Activated naive CD8-positive, alpha-beta T cell treated with anti-CD3 and anti-CD28 coated beads, Interleukin-2, amount 50 U/mL, for 16 hours (primary cell): ENCODE measurements around the gene RHOA.

ENCODE experiments used
- DNase-seq: peaks from one replicate; pipeline ENCODE4 v3.0.0-alpha.2; 2020; ENCODE audit warnings: low read depth, low spot score

Gene RHOA

GRCh38 chr3:49327485-49327884 is 84.3 kb downstream of the RHOA start:
- no peak for DNase-seq

- DNase-seq = no peak
These were observed 87.0 kb downstream of the RHOA start for GRCh38 chr3:49324768-49325167.

GRCh38 chr3:49316696-49317457 is 94.9 kb downstream of the RHOA start:
- no peak for DNase-seq

- no peak for DNase-seq
These were observed 97.7 kb downstream of the RHOA start for GRCh38 chr3:49313896-49314688.

- DNase-seq = no peak
These were observed 100.5 kb downstream of the RHOA start for GRCh38 chr3:49311283-49311682.

GRCh38 chr3:49310677-49311076 is 101.1 kb downstream of the RHOA start:
- no peak for DNase-seq
